NCI-H1930 (cell line): ENCODE data around the gene STEAP3.

ENCODE experiments used
- DNase-seq, 2 experiments: peaks; one replicate each; lab custom pipeline; 2025; lab: John Stamatoyannopoulos, UW

Gene STEAP3

GRCh38 chr2:119223521-119224390 is at the start of gene STEAP3:
TSS of gene STEAP3 (plus strand) at chr2:119223834. CDS start at chr2:119231013, 7,179 bp downstream.
- peak; percentile 55 to 65 for DNase-seq

DNA sequence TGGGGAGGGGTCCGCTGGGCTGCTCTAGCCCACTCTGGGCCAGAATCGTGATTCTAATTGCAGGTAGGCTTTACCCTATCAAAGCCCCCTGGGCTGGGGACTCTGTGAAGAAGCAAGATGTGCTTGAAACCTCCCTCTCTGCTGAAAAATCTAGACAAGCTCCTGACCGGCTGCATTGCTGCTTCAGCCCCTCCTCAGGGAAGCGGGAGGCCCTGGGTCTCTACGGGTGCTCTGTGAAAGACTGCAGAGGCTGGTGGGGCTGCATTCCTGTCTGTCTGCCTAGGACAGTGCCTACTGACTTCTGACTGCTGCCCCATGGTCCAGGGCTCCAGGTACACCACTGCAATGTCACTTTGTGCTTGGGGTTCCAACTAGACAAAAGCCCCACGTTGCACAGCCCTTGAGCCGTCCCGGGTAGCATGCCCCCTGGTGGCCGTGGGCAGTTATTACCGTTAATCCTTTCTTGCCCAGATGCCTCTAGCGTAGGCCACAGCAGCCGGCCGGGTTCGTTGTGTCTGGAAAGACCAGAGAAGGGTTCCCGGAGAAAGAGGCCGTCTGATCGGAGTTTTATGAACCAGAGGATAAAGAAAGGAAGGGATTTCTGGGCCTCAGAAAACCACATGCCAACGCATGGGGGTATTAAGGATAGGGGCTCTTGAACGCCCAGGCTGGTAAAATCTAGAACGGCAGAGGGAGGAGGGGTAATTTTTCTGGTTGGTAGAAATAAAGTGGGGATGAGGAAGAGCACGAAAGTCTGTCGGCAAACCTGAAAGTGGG is 49.2 kb upstream of the STEAP3 start:
- peak in 1 of 2 experiments; percentile 29 for DNase-seq

GRCh38 chr2:119174993-119175347 is 48.7 kb upstream of the STEAP3 start:
- DNase-seq, result no peak

- no peak for DNase-seq
These were observed 48.1 kb upstream of the STEAP3 start for GRCh38 chr2:119175517-119175916.

- DNase-seq, result no peak
These were observed 46.3 kb upstream of the STEAP3 start for GRCh38 chr2:119177171-119177837.

DNA sequence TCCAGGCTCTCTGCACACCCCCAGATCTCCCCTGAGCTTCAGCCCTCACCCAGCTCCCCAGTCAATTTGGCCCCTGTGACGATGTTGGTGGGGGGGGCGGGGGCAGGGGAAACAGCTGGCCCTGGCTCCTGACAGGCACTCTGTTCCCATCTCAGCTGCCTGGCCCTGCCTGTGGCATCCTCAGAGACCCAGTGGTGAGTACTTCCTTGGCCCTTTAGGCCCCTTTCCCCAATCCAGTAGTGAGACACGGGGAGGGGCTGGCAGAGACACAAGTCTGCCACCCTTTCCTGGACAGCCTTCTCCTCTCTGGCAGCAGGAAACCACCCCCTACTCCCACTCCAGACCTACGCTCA is 45.8 kb upstream of the STEAP3 start:
- DNase-seq, result no peak

DNA sequence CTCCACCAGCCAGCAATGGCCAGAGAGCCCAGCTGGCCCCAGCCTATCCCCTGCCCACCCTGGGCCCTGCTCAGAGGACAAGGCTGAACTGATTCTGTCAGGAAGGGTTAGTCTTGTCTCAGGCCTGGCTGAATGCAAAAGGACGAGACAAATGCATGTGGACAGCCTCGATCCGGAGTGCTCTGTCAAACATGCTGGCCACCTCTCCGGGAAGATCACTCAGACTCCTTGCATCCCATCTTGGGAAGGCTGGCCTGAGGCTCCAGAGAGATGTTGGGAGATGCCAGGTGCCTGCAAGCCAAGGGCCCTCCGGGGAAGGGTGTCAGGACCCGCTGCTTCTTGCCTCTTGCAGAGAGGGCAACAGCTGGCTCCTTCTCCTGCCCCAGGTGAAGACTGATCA is 44.9 kb upstream of the STEAP3 start:
- no peak for DNase-seq

DNA sequence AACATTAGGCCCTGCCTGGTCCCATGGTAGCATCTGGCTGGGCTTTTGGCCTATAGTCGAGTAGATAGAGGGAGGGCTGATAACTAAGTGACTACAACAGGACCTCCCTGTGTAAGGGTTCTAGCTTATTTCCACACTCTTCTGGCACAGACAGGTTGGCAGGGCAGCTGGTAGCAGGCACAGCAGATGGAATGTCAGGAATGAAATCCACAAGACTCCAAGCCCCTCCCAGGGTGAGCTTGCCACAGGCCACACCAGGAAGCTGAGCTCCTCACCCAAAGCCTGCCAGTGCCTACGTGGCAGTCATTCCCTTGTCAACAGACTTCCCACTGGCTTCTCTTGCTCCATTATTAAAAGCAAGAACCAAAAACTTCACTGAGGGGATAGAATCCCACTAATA is 44.4 kb upstream of the STEAP3 start:
- no peak for DNase-seq

DNA sequence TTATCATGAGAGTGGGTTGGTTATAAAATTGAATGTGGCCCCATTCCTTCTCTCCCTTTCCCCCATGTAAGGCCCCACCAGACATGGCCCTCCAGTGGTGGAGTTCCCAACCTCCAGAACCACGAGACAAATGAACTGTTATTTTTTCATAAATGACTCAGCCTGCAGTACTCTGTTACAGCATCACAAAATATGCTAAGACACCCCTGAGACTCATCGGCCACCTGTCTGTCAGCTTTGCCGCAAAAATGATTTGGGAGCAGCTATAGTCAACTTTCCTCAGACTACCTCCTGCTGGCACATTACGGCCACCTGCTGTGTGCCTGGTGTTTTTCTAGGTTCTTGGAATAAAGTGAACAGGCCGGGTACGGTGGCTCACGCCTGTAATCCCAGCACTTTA is 43.6 kb upstream of the STEAP3 start:
- no peak for DNase-seq

GRCh38 chr2:119180892-119181291 is 42.7 kb upstream of the STEAP3 start:
- DNase-seq, result no peak

DNA sequence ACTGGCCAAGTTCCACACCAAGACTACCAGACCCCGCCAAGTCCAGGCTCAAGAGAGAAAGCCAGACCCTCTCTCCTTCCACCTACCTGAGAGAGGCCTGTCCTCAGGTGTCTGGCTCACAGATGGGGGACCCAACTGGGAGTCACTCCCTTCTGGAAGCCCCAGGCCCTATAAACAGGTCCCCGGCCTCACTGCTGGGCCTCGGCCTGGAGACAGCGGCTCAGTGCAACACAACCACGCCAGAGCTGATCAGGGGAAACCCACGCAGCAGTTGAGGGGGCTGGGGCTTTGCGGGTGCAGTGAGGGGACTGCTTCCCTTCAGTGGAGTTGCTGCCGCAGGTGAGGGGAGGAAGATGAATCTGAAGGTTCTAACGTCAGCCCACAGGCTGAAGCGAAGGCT is 42.2 kb upstream of the STEAP3 start:
- no peak for DNase-seq

GRCh38 chr2:119181791-119182445 is 41.7 kb upstream of the STEAP3 start:
- no peak for DNase-seq

DNA sequence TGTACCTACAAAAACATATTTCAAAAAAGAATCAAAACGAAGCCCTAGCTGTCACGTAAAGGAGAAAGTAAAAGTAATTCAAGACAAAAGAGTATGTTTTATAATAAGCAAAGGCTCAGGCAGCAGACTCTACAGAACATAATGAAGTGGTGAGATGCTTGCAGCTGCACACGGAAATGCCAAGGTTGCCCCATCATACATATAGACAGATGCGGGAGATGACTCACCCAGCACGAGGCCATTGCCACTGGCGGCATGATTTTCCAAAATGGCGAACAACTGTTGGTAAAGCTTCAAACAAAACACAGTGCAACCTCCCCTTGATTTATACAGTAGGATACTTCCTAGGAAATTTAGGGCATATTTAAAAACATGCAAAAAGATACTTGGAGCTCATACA is 39.1 kb upstream of the STEAP3 start:
- DNase-seq, result no peak

- DNase-seq, result no peak
These were observed 33.1 kb upstream of the STEAP3 start for GRCh38 chr2:119190321-119191111.

GRCh38 chr2:119192893-119193292 is 30.7 kb upstream of the STEAP3 start:
- no peak for DNase-seq

- no peak for DNase-seq
These were observed 28.6 kb upstream of the STEAP3 start for GRCh38 chr2:119195001-119195400.

- DNase-seq, result no peak
These were observed 27.7 kb upstream of the STEAP3 start for GRCh38 chr2:119195887-119196286.

- DNase-seq, result no peak
These were observed 27.1 kb upstream of the STEAP3 start for GRCh38 chr2:119196301-119197125.

DNA sequence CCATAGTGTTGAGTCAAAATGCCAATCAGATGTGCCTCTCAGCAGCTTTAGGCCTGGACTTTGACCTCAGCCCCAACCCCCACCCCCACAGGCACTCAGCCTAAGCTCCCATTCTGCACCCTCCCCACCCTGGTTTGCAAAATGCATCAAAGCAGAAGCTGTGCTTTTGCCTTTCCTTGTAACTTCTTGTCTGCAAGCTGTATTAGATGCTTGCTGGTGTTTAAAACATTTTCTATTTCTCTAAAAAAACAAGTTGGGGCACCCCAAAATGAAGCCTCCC is 26.6 kb upstream of the STEAP3 start:
- DNase-seq, result no peak

DNA sequence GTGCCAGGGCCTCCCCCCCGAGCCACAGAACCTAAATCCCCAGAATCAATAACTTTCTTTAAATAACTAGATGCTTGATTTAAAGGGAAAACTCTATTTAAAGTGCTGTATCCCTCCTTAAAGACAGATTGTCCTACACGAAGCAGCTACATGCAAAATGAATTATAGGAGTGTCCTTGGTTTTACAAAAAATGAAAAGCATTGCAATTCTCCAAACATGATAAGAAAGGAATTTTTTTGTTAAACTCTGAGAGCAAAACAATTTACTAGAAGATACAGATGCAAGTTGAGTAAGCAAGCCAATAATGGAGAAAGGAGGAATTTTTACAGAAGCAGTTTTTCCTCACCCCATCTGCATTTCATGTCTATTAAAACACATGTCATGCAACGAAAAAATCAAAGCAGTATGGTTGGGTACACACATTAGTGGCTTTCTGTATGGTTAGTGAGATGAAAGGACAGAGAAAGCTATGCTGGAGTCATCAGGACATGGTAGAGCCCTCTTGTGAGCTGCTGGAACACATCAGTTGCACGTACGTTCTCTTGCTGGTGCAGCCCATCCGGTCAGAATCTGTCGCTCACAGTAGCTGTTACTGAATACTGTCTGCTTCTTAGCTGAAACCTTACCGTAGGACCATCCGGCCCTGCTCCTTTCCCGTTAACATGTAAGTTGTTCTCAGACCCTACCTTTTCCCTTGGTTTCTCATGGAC is 25.9 kb upstream of the STEAP3 start:
- DNase-seq, result no peak
